HG02798 (cell line): ENCODE results near the gene TTC6.

Experiments
- ATAC-seq: cut with Tn5 transposase; IDR thresholded peaks from one replicate; pipeline ENCODE4 v1.9.1; 2021; ENCODE audit warnings: mild to moderate bottlenecking; ENCODE audit not compliant: unreplicated experiment, poor library complexity

TTC6 gene

GRCh38 chr14:37623426-37623951, 28.1 kb downstream of the TTC6 start:
- ATAC-seq: no peak

- no peak for ATAC-seq
Observed at GRCh38 chr14:37623971-37624370, 28.5 kb downstream of the TTC6 start.

- ATAC-seq: no peak
Observed at GRCh38 chr14:37625597-37626595, 30.5 kb downstream of the TTC6 start.

- ATAC-seq: no peak
Observed at GRCh38 chr14:37637341-37637740, 41.9 kb downstream of the TTC6 start.

- ATAC-seq: no peak
Observed at GRCh38 chr14:37638599-37638998, 43.2 kb downstream of the TTC6 start.

- ATAC-seq: no peak
Observed at GRCh38 chr14:37641117-37641516, 45.7 kb downstream of the TTC6 start.

GRCh38 chr14:37642125-37642524, 46.7 kb downstream of the TTC6 start:
- no peak for ATAC-seq

- ATAC-seq: no peak
Observed at GRCh38 chr14:37643701-37644100, 48.3 kb downstream of the TTC6 start.
